NCI-H226 (cell line): Measurements from ENCODE around the gene PFN1.

ENCODE experiments used
- DNase-seq: peaks from one replicate; pipeline ENCODE4 v3.0.0-alpha.2; 2015

The PFN1 gene

DNA sequence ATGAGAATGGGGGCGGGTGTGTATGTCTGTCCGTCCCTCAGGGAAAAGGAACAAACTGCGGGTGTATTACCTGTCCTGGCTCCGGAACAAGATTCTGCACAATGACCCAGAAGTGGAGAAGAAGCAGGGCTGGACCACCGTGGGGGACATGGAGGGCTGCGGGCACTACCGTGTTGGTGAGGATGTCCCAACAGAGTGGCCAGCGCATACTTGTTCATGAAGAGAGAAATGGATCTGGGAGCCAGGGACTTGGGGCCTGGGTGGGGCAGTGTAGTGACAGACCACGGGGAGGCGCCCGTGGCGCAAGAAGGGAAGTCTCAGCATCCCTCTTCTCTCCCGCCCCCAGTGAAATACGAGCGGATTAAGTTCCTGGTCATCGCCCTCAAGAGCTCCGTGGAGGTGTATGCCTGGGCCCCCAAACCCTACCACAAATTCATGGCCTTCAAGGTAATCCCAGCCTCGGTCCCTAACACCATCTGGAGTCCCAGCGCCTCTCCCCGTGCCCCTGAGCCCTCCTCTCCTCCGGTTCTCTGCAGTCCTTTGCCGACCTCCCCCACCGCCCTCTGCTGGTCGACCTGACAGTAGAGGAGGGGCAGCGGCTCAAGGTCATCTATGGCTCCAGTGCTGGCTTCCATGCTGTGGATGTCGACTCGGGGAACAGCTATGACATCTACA, 52.5 kb downstream of the PFN1 start:
- no peak for DNase-seq
